Loucy (cell line): ENCODE data around the gene UBE3C.

Experiments
- EZH2phosphoT487 ChIP-seq: fragments of 200-600 bp; IDR thresholded peaks from 2 replicates; pipeline ENCODE4 v1.6.1; 2018; ENCODE audit warnings: antibody characterized with exemption, mild to moderate bottlenecking, moderate library complexity, borderline replicate concordance
- TF ChIP-seq, protein P1 (sequence below): fragments of 200-600 bp; sonication (generic); conservative IDR thresholded peaks from 2 replicates; pipeline ENCODE4 v1.5.1; 2014; ENCODE audit warnings: mild to moderate bottlenecking, antibody characterized with exemption, low read length

DNA sequence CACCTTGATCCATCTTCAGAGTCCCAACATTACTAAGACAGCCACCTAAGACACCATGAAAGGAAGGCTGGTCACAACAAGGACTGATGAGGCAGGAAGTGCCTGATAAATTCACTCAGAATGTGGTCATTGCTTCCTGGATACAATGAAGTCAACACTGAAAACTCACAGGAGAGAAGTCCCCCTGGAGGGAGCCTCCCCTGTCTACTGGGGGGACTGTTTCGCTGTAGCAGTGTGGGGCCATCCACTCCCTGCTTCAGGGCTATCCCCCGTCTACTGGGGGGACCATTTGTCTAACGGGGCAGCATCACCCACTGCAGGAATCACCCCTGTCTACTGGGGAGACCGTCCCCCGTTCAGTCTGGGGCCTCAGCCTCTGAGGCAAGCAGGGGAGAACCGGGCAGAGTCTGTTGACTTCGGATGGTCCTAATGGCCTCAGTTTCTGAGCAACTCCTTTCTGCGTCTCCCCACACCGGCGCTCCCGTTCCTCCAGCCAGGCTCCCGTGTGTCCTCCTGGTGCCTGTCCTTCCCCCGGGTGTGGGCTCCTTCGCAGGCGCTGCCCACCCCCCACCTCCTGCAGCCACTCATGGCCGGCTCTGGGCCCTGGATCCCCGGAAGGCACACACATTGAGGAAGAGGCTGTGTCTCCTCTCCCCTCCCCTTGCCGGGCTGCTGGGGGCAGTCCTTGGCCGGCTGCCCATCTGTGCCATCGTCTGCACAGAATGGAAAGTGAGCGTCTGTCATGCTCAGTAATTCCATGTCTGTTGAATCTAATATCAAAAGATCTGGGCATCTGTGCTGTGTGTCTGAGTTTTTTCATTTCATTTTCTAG lies 138.2 kb downstream of the UBE3C start:
- TF ChIP-seq, protein P1, sequence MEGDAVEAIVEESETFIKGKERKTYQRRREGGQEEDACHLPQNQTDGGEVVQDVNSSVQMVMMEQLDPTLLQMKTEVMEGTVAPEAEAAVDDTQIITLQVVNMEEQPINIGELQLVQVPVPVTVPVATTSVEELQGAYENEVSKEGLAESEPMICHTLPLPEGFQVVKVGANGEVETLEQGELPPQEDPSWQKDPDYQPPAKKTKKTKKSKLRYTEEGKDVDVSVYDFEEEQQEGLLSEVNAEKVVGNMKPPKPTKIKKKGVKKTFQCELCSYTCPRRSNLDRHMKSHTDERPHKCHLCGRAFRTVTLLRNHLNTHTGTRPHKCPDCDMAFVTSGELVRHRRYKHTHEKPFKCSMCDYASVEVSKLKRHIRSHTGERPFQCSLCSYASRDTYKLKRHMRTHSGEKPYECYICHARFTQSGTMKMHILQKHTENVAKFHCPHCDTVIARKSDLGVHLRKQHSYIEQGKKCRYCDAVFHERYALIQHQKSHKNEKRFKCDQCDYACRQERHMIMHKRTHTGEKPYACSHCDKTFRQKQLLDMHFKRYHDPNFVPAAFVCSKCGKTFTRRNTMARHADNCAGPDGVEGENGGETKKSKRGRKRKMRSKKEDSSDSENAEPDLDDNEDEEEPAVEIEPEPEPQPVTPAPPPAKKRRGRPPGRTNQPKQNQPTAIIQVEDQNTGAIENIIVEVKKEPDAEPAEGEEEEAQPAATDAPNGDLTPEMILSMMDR = no peak
- no peak for TF ChIP-seq EZH2phosphoT487
